ENCODE data around the gene ADM5.

The ADM5 gene

GRCh38 chr19:49658566-49659442, 30.6 kb upstream of the ADM5 start:
- DNase-seq (ENCODE audit: low spot score), result no peak

- no peak for DNase-seq (ENCODE audit: low spot score)
Measured at GRCh38 chr19:49660338-49660961, 28.9 kb upstream of the ADM5 start.

- DNase-seq (ENCODE audit: low spot score), result no peak
Measured at GRCh38 chr19:49662011-49662410, 27.4 kb upstream of the ADM5 start.

GRCh38 chr19:49663224-49663623, 26.2 kb upstream of the ADM5 start:
- no peak for DNase-seq (ENCODE audit: low spot score)

GRCh38 chr19:49664171-49665035, 25.0 kb upstream of the ADM5 start:
- DNase-seq (ENCODE audit: low spot score), result peak; percentile 93

- no peak for DNase-seq (ENCODE audit: low spot score)
Measured at GRCh38 chr19:49665036-49665350, 24.4 kb upstream of the ADM5 start.

- peak; percentile 99 for DNase-seq (ENCODE audit: low spot score)
Measured at GRCh38 chr19:49665351-49666119, 23.9 kb upstream of the ADM5 start, which contains the start of the genes BCL2L12 and IRF3. TSS of gene BCL2L12 (plus strand) at chr19:49665933. CDS start at chr19:49666693, 760 bp downstream. TSS of gene IRF3 (minus strand) at chr19:49665857. CDS start at chr19:49664838, 1,019 bp downstream.

- no peak for DNase-seq (ENCODE audit: low spot score)
Measured at GRCh38 chr19:49666120-49666444, 23.3 kb upstream of the ADM5 start.

GRCh38 chr19:49667473-49667872, 21.9 kb upstream of the ADM5 start:
- DNase-seq (ENCODE audit: low spot score), result no peak

GRCh38 chr19:49669516-49669915, 19.9 kb upstream of the ADM5 start:
- DNase-seq (ENCODE audit: low spot score), result no peak

GRCh38 chr19:49672131-49672919, 17.1 kb upstream of the ADM5 start:
- DNase-seq (ENCODE audit: low spot score), result peak; percentile 87

GRCh38 chr19:49676136-49676783, 13.1 kb upstream of the ADM5 start:
- DNase-seq (ENCODE audit: low spot score), result peak; percentile 92

GRCh38 chr19:49676784-49677230, 12.6 kb upstream of the ADM5 start:
- DNase-seq (ENCODE audit: low spot score), result peak; percentile 99

GRCh38 chr19:49677231-49677900, 12.0 kb upstream of the ADM5 start, which contains the start of gene PRMT1:
TSS of gene PRMT1 (plus strand) at chr19:49677271. CDS start at chr19:49677281, 10 bp downstream.
- DNase-seq (ENCODE audit: low spot score), result peak; percentile 54

- DNase-seq (ENCODE audit: low spot score), result peak; percentile 70
Measured at GRCh38 chr19:49677901-49678674, 11.3 kb upstream of the ADM5 start.

- no peak for DNase-seq (ENCODE audit: low spot score)
Measured at GRCh38 chr19:49678985-49679770, 10.2 kb upstream of the ADM5 start.

- no peak for DNase-seq (ENCODE audit: low spot score)
Measured at GRCh38 chr19:49679771-49680413, 9.5 kb upstream of the ADM5 start.

Measured in hepatic stellate cell (primary cell).